Epithelial cell of alveolus of lung (primary cell): ENCODE data around the gene ADM. TPM values are rescaled to one million over a fixed set of nuclear protein-coding genes. Genes with fewer than 3 reads are reported as not detected.

ENCODE experiments used
- total RNA-seq: library from RNA; depleted of rRNA; stranded (reverse); fragments of >200 nt; gene quantifications from 2 replicates; pipeline ENCODE4 v1.2.1, GENCODE V29; 2015

ADM gene, protein sequence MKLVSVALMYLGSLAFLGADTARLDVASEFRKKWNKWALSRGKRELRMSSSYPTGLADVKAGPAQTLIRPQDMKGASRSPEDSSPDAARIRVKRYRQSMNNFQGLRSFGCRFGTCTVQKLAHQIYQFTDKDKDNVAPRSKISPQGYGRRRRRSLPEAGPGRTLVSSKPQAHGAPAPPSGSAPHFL
- 99.0 and 131 TPM in 2 replicates for total RNA-seq

DNA sequence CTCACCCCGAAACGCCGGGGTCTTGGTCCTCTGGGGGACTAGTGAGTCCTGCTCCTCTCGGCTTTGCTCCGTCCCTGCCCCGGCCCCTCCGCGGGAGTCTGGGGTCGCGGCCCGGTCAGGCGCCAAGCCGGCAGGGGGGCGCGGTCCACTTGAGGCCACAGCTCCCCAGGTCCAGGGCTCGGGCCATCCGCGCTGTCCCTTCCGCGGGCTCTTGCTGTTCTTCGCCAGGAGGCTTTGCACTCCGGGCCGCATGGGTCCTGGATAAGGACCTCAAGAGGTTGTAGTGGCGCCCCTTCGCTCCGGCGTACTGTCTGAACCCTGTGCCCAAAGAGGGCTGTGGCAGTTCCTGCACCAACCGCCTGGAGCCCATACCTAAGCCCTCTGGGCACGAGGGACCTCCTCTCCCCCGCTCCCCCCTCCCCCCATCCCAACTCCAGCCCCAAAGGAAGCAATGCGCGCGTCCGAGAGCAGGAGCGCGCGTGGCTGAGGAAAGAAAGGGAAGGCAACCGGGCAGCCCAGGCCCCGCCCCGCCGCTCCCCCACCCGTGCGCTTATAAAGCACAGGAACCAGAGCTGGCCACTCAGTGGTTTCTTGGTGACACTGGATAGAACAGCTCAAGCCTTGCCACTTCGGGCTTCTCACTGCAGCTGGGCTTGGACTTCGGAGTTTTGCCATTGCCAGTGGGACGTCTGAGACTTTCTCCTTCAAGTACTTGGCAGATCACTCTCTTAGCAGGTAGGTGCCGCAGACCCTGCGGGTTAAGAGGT, at the start of gene ADM:
TSS of gene ADM (plus strand) at position 579 of the 767 bp plus-strand sequence. CDS start 628 bp downstream, outside the sequence.

DNA sequence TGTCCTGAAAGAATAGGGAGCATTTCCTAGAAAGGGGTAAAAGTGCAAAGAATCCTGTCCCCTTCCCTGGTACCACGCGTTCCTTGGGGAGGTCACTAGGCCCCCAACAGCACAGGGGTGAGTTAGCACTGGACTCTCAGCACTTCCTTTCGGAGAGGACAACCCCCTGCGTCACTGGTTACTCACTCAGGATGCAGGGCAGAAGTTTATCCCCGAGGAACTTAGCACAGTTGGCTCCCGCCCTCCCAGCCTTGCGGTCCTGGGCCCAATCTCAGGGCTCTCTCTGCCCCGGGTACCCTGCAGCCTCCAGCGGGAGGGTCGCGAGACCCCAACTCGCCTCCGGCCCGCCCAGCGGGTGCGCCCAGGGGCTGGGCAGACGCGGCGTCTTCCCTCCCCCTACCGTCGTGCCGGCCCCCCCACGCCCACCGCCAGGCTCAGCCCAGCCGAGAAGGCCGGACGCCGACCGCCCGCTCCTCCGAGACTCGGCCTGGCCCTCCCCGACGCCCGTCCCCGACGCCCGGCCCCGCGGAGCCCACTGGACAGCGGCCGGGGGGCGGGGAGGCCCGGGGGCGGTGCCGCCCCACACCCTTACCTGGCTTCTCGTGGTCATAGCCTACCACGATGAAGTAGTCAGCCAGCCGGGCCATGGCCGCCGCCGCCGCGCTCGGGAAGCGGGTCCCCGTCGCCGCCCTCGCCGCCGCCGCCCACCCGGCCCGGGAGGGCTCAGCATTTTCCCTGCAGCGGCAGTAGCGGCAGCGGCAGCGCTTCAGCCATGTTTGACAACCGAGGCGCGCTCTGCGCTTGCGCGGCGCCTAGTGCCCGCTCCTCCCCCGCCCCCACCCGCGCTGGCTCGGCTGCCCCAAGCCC, 11.2 kb upstream of the ADM start, which contains the start of gene SBF2:
TSS of gene SBF2 (minus strand) at position 797 of the 867 bp plus-strand sequence. CDS start at position 647, 150 bp downstream.

Other genes with a start within 250 kb of the ADM start
- gene SBF2, start 10.9 kb upstream of the ADM start, total RNA-seq: 28.7 and 30.0 TPM in 2 replicates
- 6.4 and 10.2 TPM in 2 replicates for gene AMPD3, start 150.2 kb downstream of the ADM start, total RNA-seq
- 18.1 and 29.0 TPM in 2 replicates for gene RNF141, start 236.1 kb downstream of the ADM start, total RNA-seq